Mesothelial cell of epicardium (in vitro differentiated cells): Measurements from ENCODE around the gene CSMD2. TPM values are rescaled to one million over a fixed set of nuclear protein-coding genes. Genes with fewer than 3 reads are reported as not detected.
A peak's percentile ranks its signal among the peaks of the same experiment; 100 is the strongest.

Source experiments
- DNase-seq, 2 experiments: peaks; one replicate each; pipeline ENCODE4 v3.0.0; 2021; ENCODE audit warnings: low spot score in 2 of 2; ENCODE audit not compliant: unreplicated experiment in 2 of 2
- H3K27ac Mint-ChIP-seq: 2 replicates; pipeline ENCODE4 v1.8.0; 2021; ENCODE audit warnings: mixed read lengths
- H3K27me3 Mint-ChIP-seq: 2 replicates; pipeline ENCODE4 v1.8.0; 2021; ENCODE audit warnings: low read depth, mixed read lengths
- H3K36me3 Mint-ChIP-seq: 2 replicates; pipeline ENCODE4 v1.8.0; 2021; ENCODE audit warnings: mixed read lengths
- H3K4me1 Mint-ChIP-seq: 2 replicates; pipeline ENCODE4 v1.8.0; 2021; ENCODE audit warnings: mixed read lengths
- H3K4me3 Mint-ChIP-seq: 2 replicates; pipeline ENCODE4 v1.8.0; 2021; ENCODE audit warnings: mild to moderate bottlenecking, moderate library complexity, mixed read lengths
- H3K9me3 Mint-ChIP-seq: 2 replicates; pipeline ENCODE4 v1.8.0; 2021; ENCODE audit warnings: mixed read lengths
- total RNA-seq: library from RNA; stranded (reverse); gene quantifications from 3 replicates; pipeline ENCODE4 v1.2.1, GENCODE V29; 2021
- TF ChIP-seq, protein P1 (sequence below): fragments of 200-600 bp; sonication (generic); IDR thresholded peaks from one replicate; pipeline ENCODE4 v1.5.0; 2021; ENCODE audit warnings: antibody characterized with exemption; ENCODE audit not compliant: unreplicated experiment

The CSMD2 gene
- total RNA-seq, 1 donor from 2014 or later, result 1.9 TPM

DNA sequence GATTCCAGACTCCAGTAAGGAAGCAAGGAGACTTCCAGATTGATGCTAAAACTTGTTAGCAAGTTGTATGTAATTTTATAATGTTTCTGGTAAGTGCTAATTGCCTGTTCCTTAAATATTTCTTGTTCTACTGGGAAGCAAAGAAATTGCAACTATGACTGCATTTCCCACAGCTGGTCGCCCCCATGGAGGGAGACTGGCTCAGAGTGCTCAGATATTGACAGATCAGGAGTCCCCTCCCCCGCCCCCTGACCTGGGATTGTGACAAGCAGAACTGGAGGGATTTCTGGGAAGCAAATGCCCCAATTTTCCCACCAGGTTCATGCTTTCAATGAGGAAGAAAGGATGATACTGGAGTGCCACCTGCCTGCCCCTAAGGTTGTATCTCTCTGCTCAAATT, 383.4 kb downstream of the CSMD2 start:
- H3K9me3 Mint-ChIP-seq, result no peaks in the 10 kb centered on the region
- no peak overlapping the region for H3K4me3 Mint-ChIP-seq

DNA sequence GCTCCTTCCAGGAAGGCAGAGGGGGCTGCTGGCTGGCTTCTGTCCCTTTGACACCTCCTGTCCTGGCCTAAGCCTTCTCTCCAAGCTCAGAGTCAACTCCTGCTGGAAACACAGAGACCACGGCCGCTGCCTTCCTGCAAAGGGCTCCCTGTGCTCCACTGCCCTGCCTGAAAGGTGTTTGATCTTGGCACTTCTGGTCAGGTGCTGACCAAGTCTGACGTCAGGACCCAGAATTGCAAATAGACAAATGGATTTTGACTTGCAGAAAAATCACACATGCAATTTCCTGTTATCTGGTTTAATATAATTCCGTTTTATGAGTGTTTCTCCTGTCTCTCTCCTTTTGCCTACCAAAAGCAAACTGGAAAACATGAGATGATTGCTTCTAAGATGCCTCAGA, 387.7 kb downstream of the CSMD2 start:
- no peak overlapping the region for H3K4me3 Mint-ChIP-seq
- DNase-seq, result no peak
- H3K4me1 Mint-ChIP-seq, result no peaks in the 10 kb centered on the region
- H3K36me3 Mint-ChIP-seq, result no peaks in the 10 kb centered on the region
- peaks cover 50% of the 10 kb centered on the region for H3K27me3 Mint-ChIP-seq
- TF ChIP-seq, protein P1, sequence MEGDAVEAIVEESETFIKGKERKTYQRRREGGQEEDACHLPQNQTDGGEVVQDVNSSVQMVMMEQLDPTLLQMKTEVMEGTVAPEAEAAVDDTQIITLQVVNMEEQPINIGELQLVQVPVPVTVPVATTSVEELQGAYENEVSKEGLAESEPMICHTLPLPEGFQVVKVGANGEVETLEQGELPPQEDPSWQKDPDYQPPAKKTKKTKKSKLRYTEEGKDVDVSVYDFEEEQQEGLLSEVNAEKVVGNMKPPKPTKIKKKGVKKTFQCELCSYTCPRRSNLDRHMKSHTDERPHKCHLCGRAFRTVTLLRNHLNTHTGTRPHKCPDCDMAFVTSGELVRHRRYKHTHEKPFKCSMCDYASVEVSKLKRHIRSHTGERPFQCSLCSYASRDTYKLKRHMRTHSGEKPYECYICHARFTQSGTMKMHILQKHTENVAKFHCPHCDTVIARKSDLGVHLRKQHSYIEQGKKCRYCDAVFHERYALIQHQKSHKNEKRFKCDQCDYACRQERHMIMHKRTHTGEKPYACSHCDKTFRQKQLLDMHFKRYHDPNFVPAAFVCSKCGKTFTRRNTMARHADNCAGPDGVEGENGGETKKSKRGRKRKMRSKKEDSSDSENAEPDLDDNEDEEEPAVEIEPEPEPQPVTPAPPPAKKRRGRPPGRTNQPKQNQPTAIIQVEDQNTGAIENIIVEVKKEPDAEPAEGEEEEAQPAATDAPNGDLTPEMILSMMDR, result no peak
- H3K9me3 Mint-ChIP-seq, result no peaks in the 10 kb centered on the region
- no peak overlapping the region for H3K27ac Mint-ChIP-seq

More for the DNA sequence above, 383.4 kb downstream of the CSMD2 start:
- TF ChIP-seq, protein P1, result no peak
- DNase-seq, result no peak
- Mint-ChIP-seq H3K4me1 (no peaks in the 10 kb centered on the region), H3K27me3 (peaks cover 64% of the 10 kb centered on the region), H3K36me3 (no peaks in the 10 kb centered on the region), H3K27ac (no peak overlapping the region)

DNA sequence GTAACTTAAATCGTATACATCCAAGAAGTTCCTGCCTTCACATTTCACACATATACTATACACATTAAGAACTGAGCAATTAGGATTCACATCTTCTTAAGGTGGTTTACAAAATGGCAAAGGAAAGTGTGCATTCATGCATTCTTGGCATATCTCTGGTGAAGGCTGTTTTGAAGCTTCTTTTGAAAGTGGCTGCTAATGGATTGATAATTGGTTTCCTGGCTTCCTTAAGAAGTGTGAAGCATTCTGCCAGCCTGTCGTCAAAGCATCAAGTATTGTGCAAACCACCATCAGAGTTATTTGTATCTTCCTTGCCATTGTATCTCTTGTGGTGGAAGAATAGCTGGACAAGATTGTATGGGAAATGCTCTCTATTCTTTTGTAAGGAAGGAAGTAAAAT, 396.2 kb downstream of the CSMD2 start:
- H3K36me3 Mint-ChIP-seq, result no peaks in the 10 kb centered on the region
- no peaks in the 10 kb centered on the region for H3K4me1 Mint-ChIP-seq
- no peak overlapping the region for H3K4me3 Mint-ChIP-seq
- TF ChIP-seq, protein P1, result no peak
- peaks cover 41% of the 10 kb centered on the region for H3K27me3 Mint-ChIP-seq
- no peaks in the 10 kb centered on the region for H3K9me3 Mint-ChIP-seq
- no peak overlapping the region for H3K27ac Mint-ChIP-seq
- DNase-seq, result no peak

DNA sequence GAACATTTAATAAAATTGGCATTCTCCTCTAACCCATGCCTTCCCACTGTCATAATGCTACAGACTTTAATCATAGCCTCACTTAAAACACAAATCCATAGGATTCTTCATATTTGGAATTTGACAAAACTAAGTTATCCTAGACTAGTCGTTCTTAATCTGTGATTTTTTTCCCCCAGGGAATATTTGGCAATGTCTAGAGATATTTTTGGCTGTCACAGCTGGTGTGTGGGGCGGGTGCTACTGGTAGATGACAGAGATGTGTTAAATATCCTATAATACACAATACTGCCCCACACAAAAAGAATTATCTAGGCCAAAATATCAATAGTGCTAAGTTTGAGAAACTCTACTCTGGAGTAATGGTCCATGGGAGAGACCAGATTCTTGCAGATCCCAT, 396.9 kb downstream of the CSMD2 start:
- no peaks in the 10 kb centered on the region for H3K36me3 Mint-ChIP-seq
- TF ChIP-seq, protein P1, result no peak
- no peak overlapping the region for H3K4me3 Mint-ChIP-seq
- no peaks in the 10 kb centered on the region for H3K9me3 Mint-ChIP-seq
- H3K27ac Mint-ChIP-seq, result no peak overlapping the region
- H3K27me3 Mint-ChIP-seq, result peaks cover 36% of the 10 kb centered on the region
- H3K4me1 Mint-ChIP-seq, result no peaks in the 10 kb centered on the region
- no peak for DNase-seq

DNA sequence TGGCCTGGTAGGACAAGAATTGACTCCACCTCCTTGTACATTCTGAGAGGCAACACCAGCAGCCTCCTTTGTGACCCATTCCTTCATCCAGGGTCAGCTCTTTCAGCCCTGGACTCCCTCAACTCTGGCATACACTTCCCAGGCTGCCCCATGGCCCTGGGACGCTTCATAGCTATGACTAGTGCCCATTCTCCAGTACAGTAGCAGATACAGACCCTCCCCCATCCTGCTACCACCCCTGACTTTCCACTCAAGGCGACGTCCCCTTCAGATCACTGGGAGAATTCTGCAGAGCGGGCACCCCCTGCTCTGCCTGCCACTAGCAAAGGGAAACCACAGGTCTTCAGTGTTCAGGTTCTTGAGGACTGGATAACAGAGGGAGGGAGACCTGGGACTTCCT, 400.9 kb downstream of the CSMD2 start:
- H3K27ac Mint-ChIP-seq, result no peak overlapping the region
- no peaks in the 10 kb centered on the region for H3K4me1 Mint-ChIP-seq
- no peaks in the 10 kb centered on the region for H3K36me3 Mint-ChIP-seq
- TF ChIP-seq, protein P1, result no peak
- H3K4me3 Mint-ChIP-seq, result no peak overlapping the region
- peaks cover under 1% of the 10 kb centered on the region for H3K9me3 Mint-ChIP-seq
- H3K27me3 Mint-ChIP-seq, result peaks cover 25% of the 10 kb centered on the region
- DNase-seq, result peak in 1 of 2 experiments; percentile 5

DNA sequence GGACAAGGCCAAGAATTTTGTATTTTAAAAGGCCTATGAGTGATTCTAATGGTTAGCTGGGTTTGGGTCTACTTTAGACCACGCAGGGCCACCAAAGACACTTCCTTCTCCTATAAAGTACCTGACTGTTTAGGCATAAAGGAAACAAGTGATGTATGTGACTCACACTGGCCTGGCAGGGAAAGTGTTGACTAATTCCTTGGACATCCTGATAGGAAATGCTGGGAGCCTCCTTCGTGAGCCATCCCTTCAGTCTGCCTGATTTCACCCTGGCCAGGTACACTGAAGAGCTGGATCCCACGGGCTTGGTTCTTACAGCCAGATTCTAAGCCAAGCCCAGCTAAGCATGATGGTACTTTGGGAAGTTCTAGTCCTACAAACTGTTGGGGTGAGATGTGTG, 401.6 kb downstream of the CSMD2 start:
- no peak for DNase-seq
- Mint-ChIP-seq H3K4me1 (no peaks in the 10 kb centered on the region), H3K4me3 (no peak overlapping the region), H3K27ac (no peak overlapping the region), H3K27me3 (peaks cover 21% of the 10 kb centered on the region), H3K36me3 (no peaks in the 10 kb centered on the region), H3K9me3 (peaks cover 7% of the 10 kb centered on the region)
- TF ChIP-seq, protein P1, result no peak
